ENCODE data around the gene OR5AC2.

Gene OR5AC2

GRCh38 chr3:98086873-98087272, at the start of gene OR5AC2:
Gene OR5AC2, plus strand, starts transcription at chr3:98087173. Its CDS starts 0 bp downstream, at chr3:98087173.
- Histone ChIP-seq H3K36me3 (ENCODE audit: control insufficient read depth in 1 of 2, insufficient read depth in 2 of 2, low read length in 2 of 2) (no peaks in the 10 kb centered on the region), H3K4me3 (ENCODE audit: low read depth in 1 of 2, low read length in 2 of 2) (no peak within 1 kb of the TSS), H3K9me3 (ENCODE audit: control insufficient read depth in 1 of 2, low read length in 2 of 2) (no peaks in the 10 kb centered on the region), H3K9ac (ENCODE audit: low read depth in 1 of 2, low read length in 2 of 2) (no peak within 1 kb of the TSS), H3K4me1 (ENCODE audit: control insufficient read depth in 1 of 2, insufficient read depth in 2 of 2, low read length in 2 of 2) (no peaks in the 10 kb centered on the region), H3K27ac (ENCODE audit: low read depth, low read length) (no peak within 1 kb of the TSS), H3K27me3 (ENCODE audit: control insufficient read depth in 1 of 2, insufficient read depth in 2 of 2, low read length in 2 of 2) (no peaks in the 10 kb centered on the region)

- H3K27ac ChIP-seq (ENCODE audit: low read depth, low read length): no peak overlapping the region
- H3K9me3 ChIP-seq (ENCODE audit: control insufficient read depth in 1 of 2, low read length in 2 of 2): no peaks in the 10 kb centered on the region
- H3K4me1 ChIP-seq (ENCODE audit: control insufficient read depth in 1 of 2, insufficient read depth in 2 of 2, low read length in 2 of 2): peaks cover 0 to 2% of the 10 kb centered on the region in 2 donors
- no peak overlapping the region for H3K4me3 ChIP-seq (ENCODE audit: low read depth in 1 of 2, low read length in 2 of 2)
- peaks cover 3 to 4% of the 10 kb centered on the region in 2 donors for H3K27me3 ChIP-seq (ENCODE audit: control insufficient read depth in 1 of 2, insufficient read depth in 2 of 2, low read length in 2 of 2)
- no peaks in the 10 kb centered on the region for H3K36me3 ChIP-seq (ENCODE audit: control insufficient read depth in 1 of 2, insufficient read depth in 2 of 2, low read length in 2 of 2)
- H3K9ac ChIP-seq (ENCODE audit: low read depth in 1 of 2, low read length in 2 of 2): no peak overlapping the region
Observed at GRCh38 chr3:98038286-98038685, 48.7 kb upstream of the OR5AC2 start.

DNA sequence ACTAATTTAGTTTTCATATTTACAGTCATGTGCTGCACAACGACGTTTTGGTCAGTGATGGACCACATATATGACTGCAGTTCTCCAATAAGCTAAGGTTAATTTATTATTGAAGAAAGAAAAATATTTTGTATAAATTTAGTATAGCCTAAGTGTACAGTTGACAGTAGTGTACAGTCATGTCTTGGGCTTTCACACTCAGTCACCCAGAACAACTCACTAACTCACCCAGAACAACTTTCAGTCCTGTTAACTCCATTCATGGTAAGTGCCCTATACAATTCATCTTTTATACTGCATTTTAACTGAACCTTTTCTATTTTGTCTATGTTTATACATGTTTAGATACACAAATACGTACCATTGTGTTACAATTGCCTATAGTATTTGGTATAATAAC, 48.1 kb upstream of the OR5AC2 start:
- Histone ChIP-seq H3K27ac (ENCODE audit: low read depth, low read length) (no peak overlapping the region), H3K4me3 (ENCODE audit: low read depth in 1 of 2, low read length in 2 of 2) (no peak overlapping the region), H3K27me3 (ENCODE audit: control insufficient read depth in 1 of 2, insufficient read depth in 2 of 2, low read length in 2 of 2) (peaks cover 3% of the 10 kb centered on the region in 2 donors), H3K9me3 (ENCODE audit: control insufficient read depth in 1 of 2, low read length in 2 of 2) (no peaks in the 10 kb centered on the region), H3K36me3 (ENCODE audit: control insufficient read depth in 1 of 2, insufficient read depth in 2 of 2, low read length in 2 of 2) (no peaks in the 10 kb centered on the region), H3K4me1 (ENCODE audit: control insufficient read depth in 1 of 2, insufficient read depth in 2 of 2, low read length in 2 of 2) (peaks cover 0 to 2% of the 10 kb centered on the region in 2 donors), H3K9ac (ENCODE audit: low read depth in 1 of 2, low read length in 2 of 2) (no peak overlapping the region)

- Histone ChIP-seq H3K4me1 (ENCODE audit: control insufficient read depth in 1 of 2, insufficient read depth in 2 of 2, low read length in 2 of 2) (peaks cover 0 to 2% of the 10 kb centered on the region in 2 donors), H3K9ac (ENCODE audit: low read depth in 1 of 2, low read length in 2 of 2) (no peak overlapping the region), H3K27me3 (ENCODE audit: control insufficient read depth in 1 of 2, insufficient read depth in 2 of 2, low read length in 2 of 2) (no peaks in the 10 kb centered on the region), H3K4me3 (ENCODE audit: low read depth in 1 of 2, low read length in 2 of 2) (peak overlapping the region; percentile 59 to 60), H3K27ac (ENCODE audit: low read depth, low read length) (no peak overlapping the region), H3K9me3 (ENCODE audit: control insufficient read depth in 1 of 2, low read length in 2 of 2) (no peaks in the 10 kb centered on the region), H3K36me3 (ENCODE audit: control insufficient read depth in 1 of 2, insufficient read depth in 2 of 2, low read length in 2 of 2) (no peaks in the 10 kb centered on the region)
Observed at GRCh38 chr3:98039322-98040024, 47.5 kb upstream of the OR5AC2 start.

- Histone ChIP-seq H3K9ac (ENCODE audit: low read depth in 1 of 2, low read length in 2 of 2) (no peak overlapping the region), H3K36me3 (ENCODE audit: control insufficient read depth in 1 of 2, insufficient read depth in 2 of 2, low read length in 2 of 2) (no peaks in the 10 kb centered on the region), H3K4me1 (ENCODE audit: control insufficient read depth in 1 of 2, insufficient read depth in 2 of 2, low read length in 2 of 2) (peaks cover 0 to 2% of the 10 kb centered on the region in 2 donors), H3K27me3 (ENCODE audit: control insufficient read depth in 1 of 2, insufficient read depth in 2 of 2, low read length in 2 of 2) (no peaks in the 10 kb centered on the region), H3K27ac (ENCODE audit: low read depth, low read length) (no peak overlapping the region), H3K9me3 (ENCODE audit: control insufficient read depth in 1 of 2, low read length in 2 of 2) (no peaks in the 10 kb centered on the region), H3K4me3 (ENCODE audit: low read depth in 1 of 2, low read length in 2 of 2) (no peak overlapping the region)
Observed at GRCh38 chr3:98041350-98041749, 45.6 kb upstream of the OR5AC2 start.

DNA sequence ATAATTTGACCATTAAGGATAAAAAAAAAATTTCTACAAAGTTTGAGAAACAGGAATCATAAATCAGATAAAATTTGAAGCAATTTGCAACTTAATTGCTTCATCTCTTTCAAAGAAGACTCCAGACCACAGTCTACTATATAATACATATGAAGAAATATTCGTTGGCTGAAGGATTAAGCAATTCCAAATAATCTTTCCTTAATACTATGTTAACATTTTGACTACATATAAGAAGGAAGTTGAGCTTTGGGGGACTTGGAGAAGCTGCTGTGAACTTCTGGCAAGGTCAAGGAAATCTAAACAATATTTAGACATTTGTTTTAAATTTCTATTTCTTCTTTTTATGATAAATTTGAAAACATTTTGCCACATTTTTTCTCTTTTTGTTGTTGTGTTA, 38.4 kb upstream of the OR5AC2 start:
- Histone ChIP-seq H3K9ac (ENCODE audit: low read depth in 1 of 2, low read length in 2 of 2) (no peak overlapping the region), H3K4me3 (ENCODE audit: low read depth in 1 of 2, low read length in 2 of 2) (no peak overlapping the region), H3K9me3 (ENCODE audit: control insufficient read depth in 1 of 2, low read length in 2 of 2) (no peaks in the 10 kb centered on the region), H3K4me1 (ENCODE audit: control insufficient read depth in 1 of 2, insufficient read depth in 2 of 2, low read length in 2 of 2) (no peaks in the 10 kb centered on the region), H3K36me3 (ENCODE audit: control insufficient read depth in 1 of 2, insufficient read depth in 2 of 2, low read length in 2 of 2) (no peaks in the 10 kb centered on the region), H3K27me3 (ENCODE audit: control insufficient read depth in 1 of 2, insufficient read depth in 2 of 2, low read length in 2 of 2) (no peaks in the 10 kb centered on the region), H3K27ac (ENCODE audit: low read depth, low read length) (no peak overlapping the region)

DNA sequence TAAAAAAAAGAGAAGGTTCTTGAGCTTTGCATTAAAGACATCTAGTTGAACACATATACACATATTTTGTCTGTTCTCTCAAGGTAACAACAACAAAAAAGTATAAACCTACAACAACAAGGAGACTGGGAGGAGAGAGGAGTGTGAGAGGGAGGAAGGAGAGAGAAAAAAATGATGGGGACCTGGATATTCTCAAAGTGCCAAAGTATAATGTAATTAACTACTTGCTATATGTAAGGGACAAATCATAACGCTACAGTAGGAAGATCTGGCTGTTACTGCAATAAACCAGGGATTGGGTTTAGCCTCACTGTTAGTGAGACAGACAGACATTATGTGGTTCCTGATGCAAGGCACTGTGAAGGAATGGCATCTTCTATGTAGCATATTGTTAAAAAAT, 37.7 kb upstream of the OR5AC2 start:
- no peaks in the 10 kb centered on the region for H3K27me3 ChIP-seq (ENCODE audit: control insufficient read depth in 1 of 2, insufficient read depth in 2 of 2, low read length in 2 of 2)

DNA sequence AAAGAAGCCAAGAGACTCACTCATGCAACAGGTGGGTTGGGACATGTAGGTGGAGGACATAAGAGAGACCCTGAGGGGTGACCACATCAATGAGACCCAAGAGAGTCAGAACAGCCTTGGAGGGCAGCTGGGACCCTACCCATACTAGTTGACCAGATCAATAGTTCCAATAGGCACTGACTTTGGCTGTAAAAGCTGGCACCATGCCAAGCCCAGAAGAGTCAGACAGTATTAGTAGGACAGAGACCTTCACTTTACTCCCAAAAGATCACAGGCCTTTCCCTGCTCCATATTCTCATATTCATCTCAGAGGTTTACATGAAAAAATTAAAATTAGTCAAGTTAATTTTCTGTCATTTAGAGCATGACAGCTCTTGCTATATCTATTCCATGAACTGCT, 30.9 kb upstream of the OR5AC2 start:
- Histone ChIP-seq H3K4me1 (ENCODE audit: control insufficient read depth in 1 of 2, insufficient read depth in 2 of 2, low read length in 2 of 2) (no peaks in the 10 kb centered on the region), H3K27me3 (ENCODE audit: control insufficient read depth in 1 of 2, insufficient read depth in 2 of 2, low read length in 2 of 2) (no peaks in the 10 kb centered on the region)

More for the DNA sequence above, 37.7 kb upstream of the OR5AC2 start:
- no peak overlapping the region for H3K27ac ChIP-seq (ENCODE audit: low read depth, low read length)
- H3K36me3 ChIP-seq (ENCODE audit: control insufficient read depth in 1 of 2, insufficient read depth in 2 of 2, low read length in 2 of 2): no peaks in the 10 kb centered on the region
- H3K9ac ChIP-seq (ENCODE audit: low read depth in 1 of 2, low read length in 2 of 2): no peak overlapping the region
- H3K4me1 ChIP-seq (ENCODE audit: control insufficient read depth in 1 of 2, insufficient read depth in 2 of 2, low read length in 2 of 2): no peaks in the 10 kb centered on the region
- no peak overlapping the region for H3K4me3 ChIP-seq (ENCODE audit: low read depth in 1 of 2, low read length in 2 of 2)
- no peaks in the 10 kb centered on the region for H3K9me3 ChIP-seq (ENCODE audit: control insufficient read depth in 1 of 2, low read length in 2 of 2)

GRCh38 chr3:98057631-98058030, 29.3 kb upstream of the OR5AC2 start:
- H3K9me3 ChIP-seq (ENCODE audit: control insufficient read depth in 1 of 2, low read length in 2 of 2): no peaks in the 10 kb centered on the region
- no peaks in the 10 kb centered on the region for H3K36me3 ChIP-seq (ENCODE audit: control insufficient read depth in 1 of 2, insufficient read depth in 2 of 2, low read length in 2 of 2)
- no peak overlapping the region for H3K27ac ChIP-seq (ENCODE audit: low read depth, low read length)
- H3K4me1 ChIP-seq (ENCODE audit: control insufficient read depth in 1 of 2, insufficient read depth in 2 of 2, low read length in 2 of 2): no peaks in the 10 kb centered on the region
- H3K27me3 ChIP-seq (ENCODE audit: control insufficient read depth in 1 of 2, insufficient read depth in 2 of 2, low read length in 2 of 2): no peaks in the 10 kb centered on the region
- no peak overlapping the region for H3K9ac ChIP-seq (ENCODE audit: low read depth in 1 of 2, low read length in 2 of 2)
- H3K4me3 ChIP-seq (ENCODE audit: low read depth in 1 of 2, low read length in 2 of 2): no peak overlapping the region

More for the DNA sequence above, 30.9 kb upstream of the OR5AC2 start:
- Histone ChIP-seq H3K9me3 (ENCODE audit: control insufficient read depth in 1 of 2, low read length in 2 of 2) (no peaks in the 10 kb centered on the region), H3K4me3 (ENCODE audit: low read depth in 1 of 2, low read length in 2 of 2) (no peak overlapping the region), H3K9ac (ENCODE audit: low read depth in 1 of 2, low read length in 2 of 2) (no peak overlapping the region), H3K27ac (ENCODE audit: low read depth, low read length) (no peak overlapping the region), H3K36me3 (ENCODE audit: control insufficient read depth in 1 of 2, insufficient read depth in 2 of 2, low read length in 2 of 2) (no peaks in the 10 kb centered on the region)

DNA sequence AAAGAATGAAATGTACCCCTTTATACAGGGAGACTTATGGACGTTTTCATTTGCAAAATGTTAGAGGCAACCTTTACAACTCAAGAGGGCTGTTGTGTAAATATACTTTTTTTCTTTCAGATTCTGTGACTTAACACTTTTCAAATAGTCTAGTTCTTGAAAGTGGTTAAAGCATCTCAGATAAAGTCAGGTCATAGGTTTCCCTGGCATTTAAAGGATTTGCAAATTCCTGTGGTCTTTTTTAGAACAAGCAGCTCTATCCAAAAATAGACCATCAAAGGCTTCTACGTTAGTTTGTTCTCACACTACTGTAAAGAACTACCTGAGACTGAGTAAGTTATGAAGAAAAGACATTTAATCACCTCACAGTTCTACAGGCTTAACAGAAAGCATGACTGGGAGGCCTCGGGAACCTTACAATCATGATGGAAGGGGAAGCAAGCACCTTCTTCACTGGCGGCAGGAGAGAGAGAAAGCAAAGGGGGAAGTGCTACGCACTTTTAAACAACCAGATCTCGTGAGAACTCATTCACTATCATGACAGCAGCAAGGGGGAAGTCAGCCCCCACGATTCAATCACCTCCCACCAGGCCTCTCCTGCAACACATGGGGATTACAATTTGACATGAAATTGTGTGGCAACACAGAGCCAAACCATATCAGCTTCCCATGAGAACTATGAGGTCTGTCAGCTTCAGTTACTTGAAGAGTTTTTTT, 28.6 kb upstream of the OR5AC2 start:
- Histone ChIP-seq H3K27me3 (ENCODE audit: control insufficient read depth in 1 of 2, insufficient read depth in 2 of 2, low read length in 2 of 2) (no peaks in the 10 kb centered on the region), H3K27ac (ENCODE audit: low read depth, low read length) (no peak overlapping the region), H3K4me3 (ENCODE audit: low read depth in 1 of 2, low read length in 2 of 2) (no peak overlapping the region), H3K9ac (ENCODE audit: low read depth in 1 of 2, low read length in 2 of 2) (no peak overlapping the region), H3K9me3 (ENCODE audit: control insufficient read depth in 1 of 2, low read length in 2 of 2) (no peaks in the 10 kb centered on the region), H3K4me1 (ENCODE audit: control insufficient read depth in 1 of 2, insufficient read depth in 2 of 2, low read length in 2 of 2) (no peaks in the 10 kb centered on the region), H3K36me3 (ENCODE audit: control insufficient read depth in 1 of 2, insufficient read depth in 2 of 2, low read length in 2 of 2) (no peaks in the 10 kb centered on the region)
